HCT116 (cell line): Measurements from ENCODE around the gene RNASE1. TPM values are rescaled to one million over a fixed set of nuclear protein-coding genes. Genes with fewer than 3 reads are reported as not detected.

Experiments
- ATAC-seq: fragments of 200-7000 bp; cut with Tn5 transposase; 2 replicates; pipeline ENCODE4 v1.9.1; 2020; ENCODE audit warnings: mild to moderate bottlenecking, moderate library complexity
- BruUV-seq: library from RNA; stranded (reverse); fragments of 400-500 nt; replicated peaks from 2 replicates; lab custom pipeline; 2021; lab: Mats Ljungman, UMichigan
- CTCF ChIA-PET: fragments of 300-600 bp; sonication (Branson Sonifier 250); formaldehyde crosslinking; loops from one replicate; lab custom pipeline; 2021; ENCODE audit warnings: antibody characterized with exemption; lab: Charles Lee
- POLR2A ChIA-PET: fragments of 300-600, 350-600 bp; sonication (Branson Sonifier 250); formaldehyde crosslinking; loops from one replicate; lab custom pipeline; 2021; ENCODE audit warnings: antibody characterized with exemption; lab: Charles Lee
- RAD21 ChIA-PET, 2 experiments: fragments of 300-600 bp; sonication (Branson Sonifier 250); formaldehyde crosslinking; loops; one replicate each; lab custom pipeline; 2023; ENCODE audit warnings: low total read pairs in 2 of 2; ENCODE audit not compliant: uncharacterized antibody in 2 of 2, unreplicated experiment in 2 of 2, low non-redundant PET in 1 of 2; lab: Charles Lee
- DNase-seq: peaks from one replicate; pipeline ENCODE4 v3.0.0-alpha.2; 2010; ENCODE audit warnings: low read depth, low spot score
- H2AFZ ChIP-seq: fragments of 200-600 bp; shearing (Covaris generic), sonication (generic); 2 replicates; pipeline ENCODE4 v1.6.1; 2017; ENCODE audit warnings: low read depth, mixed run types, mixed read lengths, antibody characterized with exemption, low read length; ENCODE audit not compliant: poor library complexity, severe bottlenecking
- H3K27ac ChIP-seq: 2 replicates; pipeline ENCODE4 v1.5.1; 2012; ENCODE audit warnings: low read depth, low read length
- H3K27me3 ChIP-seq: fragments of 200-600 bp; sonication (generic); 2 replicates; pipeline ENCODE4 v1.6.1; 2016; ENCODE audit warnings: mixed run types, low read length, mixed read lengths; ENCODE audit not compliant: insufficient read depth
- H3K36me3 ChIP-seq, 2 experiments: fragments of 200-500 bp in 1 of 2; fragments of 200-600 bp in 1 of 2; sonication (Bioruptor generic) in 1 of 2; sonication (generic) in 1 of 2; 2 replicates each; pipeline versions ENCODE4 v1.5.1 to v1.6.1; 2014 to 2016; ENCODE audit warnings: low read length in 2 of 2, inconsistent platforms in 1 of 2, mixed read lengths in 1 of 2, mixed run types in 1 of 2; ENCODE audit not compliant: insufficient read depth in 2 of 2, control insufficient read depth in 1 of 2
- H3K4me1 ChIP-seq, 2 experiments: fragments of 200-600 bp in 1 of 2; sonication (generic) in 1 of 2; 2 replicates each; pipeline versions ENCODE4 v1.5.1 to v1.6.1; 2012 to 2017; ENCODE audit warnings: low read length in 2 of 2, inconsistent platforms in 1 of 2, mild to moderate bottlenecking in 1 of 2, mixed read lengths in 1 of 2, mixed run types in 1 of 2, moderate library complexity in 1 of 2; ENCODE audit not compliant: insufficient read depth in 2 of 2, control insufficient read depth in 1 of 2
- H3K4me2 ChIP-seq: fragments of 200-600 bp; sonication (generic); 2 replicates; pipeline ENCODE4 v1.6.1; 2017; ENCODE audit warnings: mixed run types, low read length, mixed read lengths
- H3K4me3 ChIP-seq, 2 experiments: fragments of 200-600 bp in 1 of 2; sonication (generic) in 1 of 2; replicated peaks in 1 of 2; 2 replicates each; pipeline ENCODE4 v1.5.1; 2011 to 2016; ENCODE audit warnings: low read length in 2 of 2, control low read depth in 1 of 2, low read depth in 1 of 2, mild to moderate bottlenecking in 1 of 2, mixed read lengths in 1 of 2, mixed run types in 1 of 2
- H3K79me2 ChIP-seq: fragments of 200-600 bp; sonication (generic); 2 replicates; pipeline ENCODE4 v1.6.1; 2017; ENCODE audit warnings: mild to moderate bottlenecking, mixed run types, low read length, moderate library complexity, mixed read lengths; ENCODE audit not compliant: insufficient read depth
- H3K9ac ChIP-seq: fragments of 200-600 bp; sonication (generic); 2 replicates; pipeline ENCODE4 v1.6.1; 2016; ENCODE audit warnings: low read length, mixed read lengths
- H3K9me2 ChIP-seq: fragments of 200-600 bp; sonication (generic), shearing (Covaris generic); 2 replicates; pipeline ENCODE4 v1.6.1; 2017; ENCODE audit warnings: mixed run types, mild to moderate bottlenecking, moderate library complexity; ENCODE audit not compliant: insufficient read depth
- H3K9me3 ChIP-seq, 2 experiments: fragments of 200-500 bp in 1 of 2; fragments of 200-600 bp in 1 of 2; sonication (Bioruptor generic) in 1 of 2; sonication (generic) in 1 of 2; 2 replicates each; pipeline ENCODE4 v1.6.1; 2014 to 2017; ENCODE audit warnings: low read length in 2 of 2, mixed read lengths in 2 of 2, inconsistent platforms in 1 of 2, low read depth in 1 of 2, mild to moderate bottlenecking in 1 of 2, mixed run types in 1 of 2, moderate library complexity in 1 of 2; ENCODE audit not compliant: control insufficient read depth in 1 of 2, insufficient read depth in 1 of 2
- H4K20me1 ChIP-seq: fragments of 200-600 bp; sonication (generic), shearing (Covaris generic); 2 replicates; pipeline ENCODE4 v1.6.1; 2017; ENCODE audit warnings: mixed run types, mild to moderate bottlenecking, moderate library complexity; ENCODE audit not compliant: insufficient read depth
- ATF3 ChIP-seq: IDR thresholded peaks from 2 replicates; pipeline ENCODE4 v1.6.1; 2012
- CBX3 ChIP-seq: IDR thresholded peaks from 2 replicates; pipeline ENCODE4 v1.6.1; 2012; ENCODE audit warnings: low read depth
- CEBPB ChIP-seq: IDR thresholded peaks from 2 replicates; pipeline ENCODE4 v1.6.1; 2012; ENCODE audit warnings: low read depth
- CTCF ChIP-seq, 3 experiments: fragments of 200-600 bp in 1 of 3; sonication (generic) in 1 of 3; IDR thresholded peaks in 2 of 3; conservative IDR thresholded peaks in 1 of 3; 2 replicates each; pipeline ENCODE4 v1.5.1; 2012 to 2017; ENCODE audit warnings: low read depth in 2 of 3, low read length in 2 of 3, antibody characterized with exemption in 1 of 3, borderline replicate concordance in 1 of 3, control low read depth in 1 of 3, mild to moderate bottlenecking in 1 of 3, mixed read lengths in 1 of 3, mixed run types in 1 of 3, moderate library complexity in 1 of 3; ENCODE audit not compliant: insufficient read depth in 1 of 3
- ELF1 ChIP-seq: IDR thresholded peaks from 2 replicates; pipeline ENCODE4 v1.6.1; 2012; ENCODE audit warnings: low read depth, borderline replicate concordance
- EZH2 ChIP-seq: fragments of 200-600 bp; sonication (generic); IDR thresholded peaks from 2 replicates; pipeline ENCODE4 v1.6.1; 2017; ENCODE audit warnings: antibody characterized with exemption, mixed run types
- EZH2phosphoT487 ChIP-seq: fragments of 200-600 bp; IDR thresholded peaks from 2 replicates; pipeline ENCODE4 v1.6.1; 2018; ENCODE audit warnings: antibody characterized with exemption, borderline replicate concordance
- JUND ChIP-seq: IDR thresholded peaks from 2 replicates; pipeline ENCODE4 v1.6.1; 2012
- MAX ChIP-seq: IDR thresholded peaks from 2 replicates; pipeline ENCODE4 v1.6.1; 2012
- POLR2A ChIP-seq: IDR thresholded peaks from 2 replicates; pipeline ENCODE4 v1.7.0; 2011; ENCODE audit warnings: borderline replicate concordance; ENCODE audit not compliant: insufficient read depth, insufficient read length; ENCODE audit errors: extremely low read depth
- POLR2AphosphoS5 ChIP-seq: IDR thresholded peaks from 2 replicates; pipeline ENCODE4 v1.6.1; 2011; ENCODE audit warnings: mild to moderate bottlenecking, low read depth, low read length, moderate library complexity
- RAD21 ChIP-seq: IDR thresholded peaks from 2 replicates; pipeline ENCODE4 v1.6.1; 2012; ENCODE audit warnings: low read depth, mild to moderate bottlenecking
- REST ChIP-seq: IDR thresholded peaks from 2 replicates; pipeline ENCODE4 v1.6.1; 2012; ENCODE audit warnings: low read depth
- SIN3A ChIP-seq: IDR thresholded peaks from 2 replicates; pipeline ENCODE4 v1.6.1; 2012; ENCODE audit warnings: low read depth
- SP1 ChIP-seq: IDR thresholded peaks from 2 replicates; pipeline ENCODE4 v1.6.1; 2012; ENCODE audit warnings: low read depth
- ZFX ChIP-seq: fragments of 450-650 bp; IDR thresholded peaks from 2 replicates; pipeline ENCODE4 v1.6.1; 2017
- intact Hi-C: fragments of 100-400 bp; cut with micrococcal nuclease; formaldehyde crosslinking; loops from 2 replicates; pipeline ENCODE4 v1.10.0; 2022
- total RNA-seq: library from RNA; stranded (reverse); gene quantifications from one replicate; pipeline ENCODE4 v1.2.1, GENCODE V29; 2021; ENCODE audit not compliant: unreplicated experiment

RNASE1 gene
- total RNA-seq, 1 experiment from 2014 or later, result 3.3 TPM

- no peak for TF ChIP-seq EZH2phosphoT487
These were observed 47.6 kb downstream of the RNASE1 start (continued) for GRCh38 chr14:20755037-20755436.

- intact Hi-C loops, result no loop called here
- Histone ChIP-seq H3K4me3 (no peak overlapping the region), H3K4me2 (no peak overlapping the region), H3K27me3 (no peaks in the 10 kb centered on the region)
- POLR2A ChIA-PET, result no interaction called here
- ATAC-seq, result no peak
- no peak for DNase-seq
- no peak for TF ChIP-seq POLR2AphosphoS5
- no peak for TF ChIP-seq JUND
- no peak for TF ChIP-seq RAD21
- TF ChIP-seq ELF1, result no peak
- no peak for TF ChIP-seq EZH2
- TF ChIP-seq CEBPB, result no peak
- no peak for TF ChIP-seq MAX
- no peak for TF ChIP-seq SIN3A
- no peak for TF ChIP-seq ATF3
- TF ChIP-seq ZFX, result no peak
- no peak for TF ChIP-seq CTCF (IDR thresholded peaks at IDR 0.05 in 2 of 3, conservative IDR thresholded peaks at IDR 0.05 in 1 of 3; ENCODE audit: borderline replicate concordance in 1 of 3, insufficient read depth in 1 of 3, low read depth in 2 of 3, low read length in 2 of 3)
- TF ChIP-seq CBX3, result no peak
- TF ChIP-seq POLR2A, result no peak
- no peak for TF ChIP-seq SP1
- no peak for TF ChIP-seq REST
- no peak for TF ChIP-seq EZH2phosphoT487
- TF ChIP-seq, all 23 proteins: peak for 0
- no peaks in the 10 kb centered on the region for H3K9me2 ChIP-seq
- no peak overlapping the region for H2AFZ ChIP-seq
- CTCF ChIA-PET, result no interaction called here
- H3K4me1 ChIP-seq, result no peaks in the 10 kb centered on the region
- H3K9me3 ChIP-seq, result peaks cover 13 to 17% of the 10 kb centered on the region in 2 experiments; a peak in 3 of 4 replicates
- RAD21 ChIA-PET, result no interaction called here
- H3K79me2 ChIP-seq, result no peaks in the 10 kb centered on the region
- H3K9ac ChIP-seq, result no peak overlapping the region
- H4K20me1 ChIP-seq, result no peaks in the 10 kb centered on the region
- H3K36me3 ChIP-seq, result no peaks in the 10 kb centered on the region
- BruUV-seq, result no TSS peak
- no peak overlapping the region for H3K27ac ChIP-seq
These were observed 48.3 kb downstream of the RNASE1 start for GRCh38 chr14:20754308-20754707.
